WTC11 (cell line): ENCODE data around the gene ZFP36L1. TPM values are rescaled to one million over a fixed set of nuclear protein-coding genes. Genes with fewer than 3 reads are reported as not detected.

ENCODE experiments used
- ATAC-seq: fragments of 200-7000 bp; cut with Tn5 transposase; 2 replicates; pipeline ENCODE4 v1.10.0; 2021; ENCODE audit warnings: mild to moderate bottlenecking, moderate library complexity
- CTCF ChIA-PET: fragments of 300-600 bp; sonication (Branson Sonifier 250); formaldehyde crosslinking; loops from one replicate; lab custom pipeline; 2021; ENCODE audit warnings: antibody characterized with exemption; lab: Charles Lee
- POLR2A ChIA-PET: fragments of 350-600 bp; sonication (Branson Sonifier 250); formaldehyde crosslinking; loops from one replicate; lab custom pipeline; 2021; ENCODE audit warnings: antibody characterized with exemption; lab: Charles Lee
- DNase-seq: peaks from one replicate; pipeline ENCODE4 v3.0.0; 2021; ENCODE audit warnings: low spot score
- H3K27ac Mint-ChIP-seq: 2 replicates; pipeline ENCODE4 v1.8.0; 2021; ENCODE audit warnings: mixed read lengths
- H3K27me3 Mint-ChIP-seq: 2 replicates; pipeline ENCODE4 v1.8.0; 2021; ENCODE audit warnings: low read depth, mild to moderate bottlenecking, moderate library complexity, mixed read lengths
- H3K36me3 Mint-ChIP-seq: 2 replicates; pipeline ENCODE4 v1.8.0; 2021; ENCODE audit warnings: mixed read lengths
- H3K4me1 Mint-ChIP-seq: 2 replicates; pipeline ENCODE4 v1.8.0; 2022; ENCODE audit warnings: mixed read lengths
- H3K4me3 Mint-ChIP-seq: 2 replicates; pipeline ENCODE4 v1.8.0; 2021; ENCODE audit warnings: mild to moderate bottlenecking, moderate library complexity, mixed read lengths
- H3K9me3 Mint-ChIP-seq: 2 replicates; pipeline ENCODE4 v1.8.0; 2021; ENCODE audit warnings: mixed read lengths
- GRHL2 ChIP-seq: fragments of 250-450 bp; sonication (Bioruptor Pico); IDR thresholded peaks from 2 replicates; pipeline ENCODE4 v1.8.0; 2022; ENCODE audit warnings: mild to moderate bottlenecking, moderate library complexity; ENCODE audit not compliant: insufficient replicate concordance, severe bottlenecking
- GTF2I ChIP-seq: fragments of 250-450 bp; sonication (Bioruptor Pico); conservative IDR thresholded peaks from 2 replicates; pipeline ENCODE4 v1.4.0; 2021; ENCODE audit warnings: mild to moderate bottlenecking
- IRF2 ChIP-seq: sonication (generic); formaldehyde crosslinking; IDR thresholded peaks from 2 replicates; pipeline ENCODE4 v1.8.0; 2022; ENCODE audit warnings: low read depth, missing genetic modification reagents, borderline replicate concordance
- MXD4 ChIP-seq: fragments of 250-450 bp; sonication (Bioruptor Pico); IDR thresholded peaks from 2 replicates; pipeline ENCODE4 v1.8.0; 2021; ENCODE audit warnings: mild to moderate bottlenecking, moderate library complexity, borderline replicate concordance
- MYBL2 ChIP-seq: sonication (generic); formaldehyde crosslinking; IDR thresholded peaks from 2 replicates; pipeline ENCODE4 v1.8.1; 2023; ENCODE audit warnings: mild to moderate bottlenecking, moderate library complexity, missing genetic modification reagents
- PREB ChIP-seq: sonication (generic); formaldehyde crosslinking; IDR thresholded peaks from 2 replicates; pipeline ENCODE4 v1.8.1; 2022; ENCODE audit warnings: mild to moderate bottlenecking, missing genetic modification reagents, moderate library complexity, borderline replicate concordance
- SMAD3 ChIP-seq: sonication (generic); formaldehyde crosslinking; IDR thresholded peaks from 2 replicates; pipeline ENCODE4 v1.8.0; 2022; ENCODE audit warnings: missing genetic modification reagents, mild to moderate bottlenecking, borderline replicate concordance
- SOX15 ChIP-seq: fragments of 250-450 bp; sonication (Bioruptor Pico); IDR thresholded peaks from 2 replicates; pipeline ENCODE4 v1.9.0; 2021; ENCODE audit warnings: mild to moderate bottlenecking
- ZNF232 ChIP-seq: sonication (generic); formaldehyde crosslinking; IDR thresholded peaks from 2 replicates; pipeline ENCODE4 v1.8.0; 2022; ENCODE audit warnings: mild to moderate bottlenecking, missing genetic modification reagents
- total RNA-seq: library from RNA; stranded (reverse); gene quantifications from 3 replicates; pipeline ENCODE4 v1.2.3, GENCODE V29; 2021
- TF ChIP-seq, protein P1 (sequence below): sonication (generic); formaldehyde crosslinking; IDR thresholded peaks from 2 replicates; pipeline ENCODE4 v1.8.1; 2023; ENCODE audit warnings: mild to moderate bottlenecking, missing genetic modification reagents, borderline replicate concordance
- TF ChIP-seq, protein P2 (sequence below): sonication (generic); formaldehyde crosslinking; IDR thresholded peaks from 2 replicates; pipeline ENCODE4 v1.8.0; 2023; ENCODE audit warnings: missing genetic modification reagents, mild to moderate bottlenecking, borderline replicate concordance
- TF ChIP-seq, protein P3 (sequence below): fragments of 250-450 bp; sonication (Bioruptor Pico); IDR thresholded peaks from 2 replicates; pipeline ENCODE4 v1.9.0; 2021; ENCODE audit warnings: mild to moderate bottlenecking

The ZFP36L1 gene
- total RNA-seq, 1 experiment from 2014 or later, result 132 TPM

DNA sequence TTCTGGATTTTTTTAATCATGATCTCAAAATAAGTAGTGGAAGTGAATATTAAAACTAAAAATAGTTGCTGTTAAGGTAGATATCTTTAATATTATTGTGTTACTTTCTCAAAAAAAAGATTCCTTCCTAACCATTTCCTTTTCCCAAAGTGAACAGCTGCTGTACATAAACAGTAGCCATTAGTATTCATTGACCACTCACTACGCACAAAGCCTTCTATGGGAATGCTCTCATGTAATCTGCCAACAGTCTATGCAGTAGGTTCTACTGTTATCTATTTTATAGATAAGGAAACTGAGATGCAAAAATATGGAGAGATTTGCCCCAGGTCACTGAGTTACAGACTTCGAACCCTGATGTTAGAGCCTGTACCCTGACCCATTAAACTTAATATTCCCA is 32.1 kb downstream of the ZFP36L1 start:
- H3K4me3 Mint-ChIP-seq, result no peak overlapping the region
- no peak for ATAC-seq
- DNase-seq, result no peak
- no peaks in the 10 kb centered on the region for H3K36me3 Mint-ChIP-seq
- peaks cover 17% of the 10 kb centered on the region for H3K4me1 Mint-ChIP-seq
- TF ChIP-seq, protein P1, sequence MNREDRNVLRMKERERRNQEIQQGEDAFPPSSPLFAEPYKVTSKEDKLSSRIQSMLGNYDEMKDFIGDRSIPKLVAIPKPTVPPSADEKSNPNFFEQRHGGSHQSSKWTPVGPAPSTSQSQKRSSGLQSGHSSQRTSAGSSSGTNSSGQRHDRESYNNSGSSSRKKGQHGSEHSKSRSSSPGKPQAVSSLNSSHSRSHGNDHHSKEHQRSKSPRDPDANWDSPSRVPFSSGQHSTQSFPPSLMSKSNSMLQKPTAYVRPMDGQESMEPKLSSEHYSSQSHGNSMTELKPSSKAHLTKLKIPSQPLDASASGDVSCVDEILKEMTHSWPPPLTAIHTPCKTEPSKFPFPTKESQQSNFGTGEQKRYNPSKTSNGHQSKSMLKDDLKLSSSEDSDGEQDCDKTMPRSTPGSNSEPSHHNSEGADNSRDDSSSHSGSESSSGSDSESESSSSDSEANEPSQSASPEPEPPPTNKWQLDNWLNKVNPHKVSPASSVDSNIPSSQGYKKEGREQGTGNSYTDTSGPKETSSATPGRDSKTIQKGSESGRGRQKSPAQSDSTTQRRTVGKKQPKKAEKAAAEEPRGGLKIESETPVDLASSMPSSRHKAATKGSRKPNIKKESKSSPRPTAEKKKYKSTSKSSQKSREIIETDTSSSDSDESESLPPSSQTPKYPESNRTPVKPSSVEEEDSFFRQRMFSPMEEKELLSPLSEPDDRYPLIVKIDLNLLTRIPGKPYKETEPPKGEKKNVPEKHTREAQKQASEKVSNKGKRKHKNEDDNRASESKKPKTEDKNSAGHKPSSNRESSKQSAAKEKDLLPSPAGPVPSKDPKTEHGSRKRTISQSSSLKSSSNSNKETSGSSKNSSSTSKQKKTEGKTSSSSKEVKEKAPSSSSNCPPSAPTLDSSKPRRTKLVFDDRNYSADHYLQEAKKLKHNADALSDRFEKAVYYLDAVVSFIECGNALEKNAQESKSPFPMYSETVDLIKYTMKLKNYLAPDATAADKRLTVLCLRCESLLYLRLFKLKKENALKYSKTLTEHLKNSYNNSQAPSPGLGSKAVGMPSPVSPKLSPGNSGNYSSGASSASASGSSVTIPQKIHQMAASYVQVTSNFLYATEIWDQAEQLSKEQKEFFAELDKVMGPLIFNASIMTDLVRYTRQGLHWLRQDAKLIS (CRISPR knock-in tag), result no peak
- no peak for TF ChIP-seq ZNF232 (CRISPR knock-in tag)
- TF ChIP-seq IRF2, result no peak
- no peak for TF ChIP-seq GTF2I (CRISPR knock-in tag)
- TF ChIP-seq, protein P2, sequence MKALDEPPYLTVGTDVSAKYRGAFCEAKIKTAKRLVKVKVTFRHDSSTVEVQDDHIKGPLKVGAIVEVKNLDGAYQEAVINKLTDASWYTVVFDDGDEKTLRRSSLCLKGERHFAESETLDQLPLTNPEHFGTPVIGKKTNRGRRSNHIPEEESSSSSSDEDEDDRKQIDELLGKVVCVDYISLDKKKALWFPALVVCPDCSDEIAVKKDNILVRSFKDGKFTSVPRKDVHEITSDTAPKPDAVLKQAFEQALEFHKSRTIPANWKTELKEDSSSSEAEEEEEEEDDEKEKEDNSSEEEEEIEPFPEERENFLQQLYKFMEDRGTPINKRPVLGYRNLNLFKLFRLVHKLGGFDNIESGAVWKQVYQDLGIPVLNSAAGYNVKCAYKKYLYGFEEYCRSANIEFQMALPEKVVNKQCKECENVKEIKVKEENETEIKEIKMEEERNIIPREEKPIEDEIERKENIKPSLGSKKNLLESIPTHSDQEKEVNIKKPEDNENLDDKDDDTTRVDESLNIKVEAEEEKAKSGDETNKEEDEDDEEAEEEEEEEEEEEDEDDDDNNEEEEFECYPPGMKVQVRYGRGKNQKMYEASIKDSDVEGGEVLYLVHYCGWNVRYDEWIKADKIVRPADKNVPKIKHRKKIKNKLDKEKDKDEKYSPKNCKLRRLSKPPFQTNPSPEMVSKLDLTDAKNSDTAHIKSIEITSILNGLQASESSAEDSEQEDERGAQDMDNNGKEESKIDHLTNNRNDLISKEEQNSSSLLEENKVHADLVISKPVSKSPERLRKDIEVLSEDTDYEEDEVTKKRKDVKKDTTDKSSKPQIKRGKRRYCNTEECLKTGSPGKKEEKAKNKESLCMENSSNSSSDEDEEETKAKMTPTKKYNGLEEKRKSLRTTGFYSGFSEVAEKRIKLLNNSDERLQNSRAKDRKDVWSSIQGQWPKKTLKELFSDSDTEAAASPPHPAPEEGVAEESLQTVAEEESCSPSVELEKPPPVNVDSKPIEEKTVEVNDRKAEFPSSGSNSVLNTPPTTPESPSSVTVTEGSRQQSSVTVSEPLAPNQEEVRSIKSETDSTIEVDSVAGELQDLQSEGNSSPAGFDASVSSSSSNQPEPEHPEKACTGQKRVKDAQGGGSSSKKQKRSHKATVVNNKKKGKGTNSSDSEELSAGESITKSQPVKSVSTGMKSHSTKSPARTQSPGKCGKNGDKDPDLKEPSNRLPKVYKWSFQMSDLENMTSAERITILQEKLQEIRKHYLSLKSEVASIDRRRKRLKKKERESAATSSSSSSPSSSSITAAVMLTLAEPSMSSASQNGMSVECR (CRISPR knock-in tag), result no peak
- TF ChIP-seq GRHL2 (CRISPR knock-in tag), result no peak
- TF ChIP-seq, protein P3, sequence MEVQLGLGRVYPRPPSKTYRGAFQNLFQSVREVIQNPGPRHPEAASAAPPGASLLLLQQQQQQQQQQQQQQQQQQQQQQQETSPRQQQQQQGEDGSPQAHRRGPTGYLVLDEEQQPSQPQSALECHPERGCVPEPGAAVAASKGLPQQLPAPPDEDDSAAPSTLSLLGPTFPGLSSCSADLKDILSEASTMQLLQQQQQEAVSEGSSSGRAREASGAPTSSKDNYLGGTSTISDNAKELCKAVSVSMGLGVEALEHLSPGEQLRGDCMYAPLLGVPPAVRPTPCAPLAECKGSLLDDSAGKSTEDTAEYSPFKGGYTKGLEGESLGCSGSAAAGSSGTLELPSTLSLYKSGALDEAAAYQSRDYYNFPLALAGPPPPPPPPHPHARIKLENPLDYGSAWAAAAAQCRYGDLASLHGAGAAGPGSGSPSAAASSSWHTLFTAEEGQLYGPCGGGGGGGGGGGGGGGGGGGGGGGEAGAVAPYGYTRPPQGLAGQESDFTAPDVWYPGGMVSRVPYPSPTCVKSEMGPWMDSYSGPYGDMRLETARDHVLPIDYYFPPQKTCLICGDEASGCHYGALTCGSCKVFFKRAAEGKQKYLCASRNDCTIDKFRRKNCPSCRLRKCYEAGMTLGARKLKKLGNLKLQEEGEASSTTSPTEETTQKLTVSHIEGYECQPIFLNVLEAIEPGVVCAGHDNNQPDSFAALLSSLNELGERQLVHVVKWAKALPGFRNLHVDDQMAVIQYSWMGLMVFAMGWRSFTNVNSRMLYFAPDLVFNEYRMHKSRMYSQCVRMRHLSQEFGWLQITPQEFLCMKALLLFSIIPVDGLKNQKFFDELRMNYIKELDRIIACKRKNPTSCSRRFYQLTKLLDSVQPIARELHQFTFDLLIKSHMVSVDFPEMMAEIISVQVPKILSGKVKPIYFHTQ (CRISPR knock-in tag), result no peak
- H3K27ac Mint-ChIP-seq, result no peak overlapping the region
- CTCF ChIA-PET, result interaction anchor here (1.4 to 2.6 kb wide), 2 partner anchors 25 to 64 kb away, joined by 3 to 6 read pairs; no protein-coding TSS in a partner anchor
- H3K9me3 Mint-ChIP-seq, result no peaks in the 10 kb centered on the region
- POLR2A ChIA-PET, result interaction anchor here (0.9 kb wide), 1 partner anchor 254 kb away, joined by 3 read pairs; no protein-coding TSS in a partner anchor
- no peaks in the 10 kb centered on the region for H3K27me3 Mint-ChIP-seq

DNA sequence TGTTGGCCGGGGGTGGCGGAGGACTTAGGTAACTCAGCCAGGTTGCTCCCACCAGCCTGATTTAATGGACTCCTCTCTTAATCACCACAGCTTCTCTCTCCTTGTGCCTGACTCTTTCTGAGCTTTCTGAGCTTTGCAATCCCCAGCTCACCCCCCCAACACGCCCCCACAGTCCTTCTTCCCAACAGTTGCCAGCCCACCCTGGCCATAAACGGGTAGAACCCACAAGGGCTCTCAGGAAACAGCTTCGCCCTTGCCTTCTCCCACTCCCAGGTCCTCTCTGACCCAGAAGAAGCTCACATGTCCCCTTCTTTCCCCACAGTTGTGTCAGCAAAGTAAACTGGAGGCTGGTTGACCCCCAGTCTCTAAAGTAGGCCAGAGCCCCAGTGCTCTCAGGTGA is 32.9 kb downstream of the ZFP36L1 start:
- ATAC-seq, result no peak
- Mint-ChIP-seq H3K27me3 (no peaks in the 10 kb centered on the region), H3K9me3 (no peaks in the 10 kb centered on the region), H3K4me1 (peaks cover 17% of the 10 kb centered on the region), H3K36me3 (no peaks in the 10 kb centered on the region), H3K27ac (no peak overlapping the region), H3K4me3 (no peak overlapping the region)
- TF ChIP-seq SOX15 (CRISPR knock-in tag) (no peak), PREB (no peak), MYBL2 (CRISPR knock-in tag) (no peak), MXD4 (CRISPR knock-in tag) (no peak), SMAD3 (CRISPR knock-in tag) (no peak)
- ChIA-PET POLR2A (interaction anchor here (0.9 kb wide), 1 partner anchor 253 kb away, joined by 3 read pairs; no protein-coding TSS in a partner anchor), CTCF (interaction anchor here (1.4 to 2.6 kb wide), 2 partner anchors 26 to 65 kb away, joined by 3 to 6 read pairs; no protein-coding TSS in a partner anchor)
- no peak for DNase-seq
